HG03469 (cell line): Measurements from ENCODE around the gene CCDC51.

Experiments used
- ATAC-seq: cut with Tn5 transposase; IDR thresholded peaks from one replicate; pipeline ENCODE4 v1.9.1; 2021; ENCODE audit warnings: mild to moderate bottlenecking, moderate library complexity, moderate number of reproducible peaks; ENCODE audit not compliant: unreplicated experiment

The CCDC51 gene

DNA sequence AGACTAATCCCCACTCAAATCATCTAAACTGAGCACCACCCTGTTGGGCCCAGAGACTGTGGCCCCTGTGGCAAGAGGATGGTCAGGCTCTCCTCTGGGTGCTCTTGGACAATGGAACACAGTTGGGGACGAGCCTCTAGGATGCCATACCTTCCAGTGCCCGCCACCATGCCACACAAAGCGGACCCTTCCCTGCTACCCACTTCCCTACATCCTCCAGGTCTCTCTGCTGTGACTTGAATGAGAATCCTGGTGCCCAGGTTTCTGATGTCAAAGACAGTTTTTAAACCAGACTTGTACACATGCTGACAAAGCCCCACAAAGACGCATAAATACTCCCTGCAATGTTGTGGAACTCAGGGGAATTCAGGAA is 4.7 kb downstream of the CCDC51 start:
- ATAC-seq, result no peak

DNA sequence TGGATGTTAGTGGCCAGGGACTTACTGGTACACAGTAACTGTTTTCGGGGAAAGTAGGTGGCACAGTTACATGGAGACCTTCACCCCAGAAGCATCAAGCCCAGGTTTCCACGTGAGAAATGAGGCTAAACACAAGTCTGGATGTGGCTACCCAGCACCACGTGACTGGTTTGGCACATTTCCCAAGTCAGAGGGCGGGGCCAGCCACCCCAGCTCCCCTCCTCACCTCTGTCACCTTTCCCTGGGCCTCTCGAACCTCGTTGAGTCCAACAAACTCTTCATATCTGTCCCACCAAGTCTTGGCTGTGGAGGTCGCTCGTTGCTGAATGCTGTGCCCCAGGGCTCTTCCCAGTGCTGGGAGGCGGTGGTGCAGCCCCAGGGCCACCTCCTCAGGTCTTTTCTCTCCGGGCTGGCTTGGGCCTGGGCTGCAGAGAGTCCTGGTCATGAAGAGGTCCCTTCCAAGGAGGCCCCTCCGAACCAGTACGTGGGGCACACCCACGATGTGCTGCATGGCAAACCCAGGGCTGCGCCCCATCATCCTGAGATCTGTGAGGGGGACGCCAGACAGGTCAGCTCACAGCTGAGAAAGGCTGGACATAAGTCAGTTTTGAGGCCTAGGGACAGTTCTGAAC is 5.2 kb downstream of the CCDC51 start:
- no peak for ATAC-seq

DNA sequence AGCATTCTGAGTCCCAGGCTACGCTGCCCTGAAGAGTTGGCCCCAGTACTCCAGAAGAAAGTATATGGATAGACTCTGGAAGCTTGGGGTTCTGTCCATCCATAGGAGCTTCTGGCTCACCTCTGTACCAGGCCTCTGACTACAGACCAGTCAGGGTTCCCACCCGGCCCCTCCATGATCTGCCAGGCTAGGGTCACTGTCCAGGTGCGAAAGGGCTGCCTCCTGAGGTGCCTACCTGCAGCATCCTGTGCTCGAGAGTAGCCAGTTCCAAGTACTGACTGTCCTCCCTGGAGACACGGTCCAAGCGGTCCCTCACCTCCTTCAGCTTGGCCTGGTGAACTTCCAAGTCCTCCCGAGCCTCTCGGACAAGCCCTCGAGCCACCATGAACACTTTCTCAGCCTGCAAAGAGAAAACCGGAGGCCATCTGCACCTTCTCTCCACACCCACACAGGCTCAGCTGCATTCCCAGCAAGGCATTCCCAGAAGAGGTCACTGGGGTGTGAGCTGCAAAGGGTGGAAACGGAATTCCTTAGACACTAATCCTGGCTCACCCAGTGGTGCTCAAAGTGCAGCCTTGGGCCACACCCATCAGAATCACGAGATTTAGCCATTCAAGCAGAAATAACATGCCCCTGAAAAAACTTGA is 6.3 kb downstream of the CCDC51 start:
- ATAC-seq, result no peak

DNA sequence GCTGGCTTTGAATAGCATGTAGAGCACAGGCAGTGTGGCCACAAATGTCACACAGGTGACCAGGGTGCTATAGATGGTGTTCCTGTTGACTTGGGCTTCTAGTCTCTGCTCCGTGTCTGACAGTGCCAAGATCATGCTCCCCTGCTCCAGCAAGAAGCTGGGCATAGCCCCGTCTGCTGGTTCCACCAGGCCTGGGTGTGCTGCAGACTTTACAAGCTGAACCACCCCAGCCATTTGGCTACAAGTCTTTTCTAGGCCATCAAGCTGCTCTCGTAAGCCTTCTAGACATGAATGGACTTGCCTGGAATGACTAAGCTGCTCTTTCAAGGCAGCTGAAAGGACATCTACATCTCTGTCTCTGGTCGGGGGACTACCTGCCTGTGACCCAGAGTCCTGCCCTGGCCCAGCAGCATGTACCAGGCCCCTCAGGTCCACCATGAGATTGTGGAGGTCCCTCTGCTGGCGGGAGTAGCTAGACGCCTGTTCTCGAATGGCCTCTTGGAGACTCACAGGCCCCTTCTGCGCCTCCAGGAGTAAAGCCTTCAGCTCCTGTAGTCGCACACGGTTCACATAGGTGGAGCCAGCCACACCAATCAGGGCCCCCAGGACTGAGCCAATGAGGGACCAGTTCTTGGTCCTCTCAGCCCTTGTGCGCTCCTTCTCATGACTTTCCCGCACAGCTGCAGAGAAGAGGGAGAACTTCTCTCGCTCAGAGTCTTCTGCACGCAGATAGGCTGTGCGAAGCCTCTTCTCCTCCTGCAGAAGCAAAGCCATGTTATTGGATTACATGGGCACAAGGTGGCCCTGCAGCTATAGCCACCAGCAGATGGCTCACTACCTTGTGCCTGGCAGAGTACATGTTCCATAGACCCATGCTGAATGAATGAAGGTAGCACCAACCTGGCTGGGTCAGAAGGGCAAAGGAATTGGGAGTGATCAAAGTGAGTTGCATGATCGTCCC is 7.2 kb downstream of the CCDC51 start:
- no peak for ATAC-seq

GRCh38 chr3:48431224-48432029 is 8.5 kb downstream of the CCDC51 start:
- no peak for ATAC-seq

- no peak for ATAC-seq
Measured at GRCh38 chr3:48430708-48431101, 9.2 kb downstream of the CCDC51 start.

DNA sequence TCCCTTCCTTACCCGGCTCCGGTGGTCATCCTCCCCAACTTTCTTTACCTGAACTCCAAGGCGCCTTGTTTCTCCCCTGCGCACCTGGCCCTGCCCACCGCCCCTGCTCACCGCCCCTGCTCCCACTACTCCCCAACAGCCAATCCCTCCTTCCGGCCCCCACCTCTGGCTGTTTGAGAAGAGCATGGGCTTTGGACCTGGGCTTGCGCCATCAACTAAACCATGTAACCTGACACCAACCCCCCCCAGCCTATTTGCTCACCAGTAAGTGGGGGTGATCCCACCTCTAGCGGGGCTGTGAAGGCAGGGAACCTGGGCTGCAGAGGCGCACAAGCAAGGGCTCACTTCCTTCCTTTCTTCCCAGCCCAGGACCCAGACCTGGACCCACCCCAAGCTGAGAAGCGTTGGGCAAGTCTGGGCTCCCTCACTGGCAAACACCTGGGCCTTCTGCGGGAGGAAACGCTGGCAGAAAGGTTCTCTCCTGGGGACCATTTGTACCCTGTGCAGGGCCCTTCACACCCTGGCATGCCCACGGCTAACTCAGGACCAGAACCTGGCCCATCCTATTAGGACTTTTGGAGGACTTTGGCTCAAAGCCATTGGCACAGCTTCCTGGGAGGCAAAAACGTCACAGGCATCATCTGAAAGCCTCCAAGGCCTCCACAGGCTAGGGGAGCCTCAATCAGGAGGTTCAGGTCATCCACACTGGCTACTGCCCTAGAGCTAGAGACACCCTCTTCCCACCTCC is 9.8 kb downstream of the CCDC51 start, which contains the start of gene PLXNB1:
Gene PLXNB1 (minus strand): TSS at position 127 of the 748 bp plus-strand sequence. CDS start 5,475 bp downstream, outside the sequence.
- no peak for ATAC-seq

DNA sequence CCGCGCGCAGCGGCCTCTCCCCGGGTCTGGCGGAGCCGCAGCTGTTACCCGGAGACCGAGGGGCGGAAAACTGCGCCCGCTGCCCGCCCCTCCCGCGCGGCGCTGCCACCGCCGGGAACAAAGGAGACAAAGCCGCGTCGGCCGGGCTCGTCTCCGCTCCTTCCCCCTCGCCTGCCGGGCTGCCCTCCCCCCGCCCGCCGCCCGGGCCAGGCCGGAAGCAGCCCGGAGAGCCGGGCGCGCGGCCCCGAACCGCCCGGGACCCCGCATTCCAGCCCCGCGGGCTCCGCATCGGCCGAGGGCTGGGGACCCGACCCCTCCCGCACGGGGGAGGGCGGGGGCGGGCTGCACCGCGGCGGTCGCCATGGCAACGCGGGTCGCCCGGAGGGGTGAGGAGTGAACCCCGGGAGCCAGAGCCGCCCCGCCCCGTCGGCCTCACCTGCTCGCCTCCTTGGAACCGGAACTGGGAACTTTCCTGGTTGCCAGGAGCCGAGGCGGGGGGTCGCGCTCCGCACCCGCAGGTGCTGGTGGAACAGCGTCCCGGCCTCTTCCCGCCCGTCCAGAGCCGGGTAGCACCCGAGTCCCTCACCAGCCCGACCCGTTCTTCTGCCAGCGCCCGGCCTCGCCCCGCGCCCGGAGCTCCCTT is 10.5 kb downstream of the CCDC51 start:
- ATAC-seq, result no peak

DNA sequence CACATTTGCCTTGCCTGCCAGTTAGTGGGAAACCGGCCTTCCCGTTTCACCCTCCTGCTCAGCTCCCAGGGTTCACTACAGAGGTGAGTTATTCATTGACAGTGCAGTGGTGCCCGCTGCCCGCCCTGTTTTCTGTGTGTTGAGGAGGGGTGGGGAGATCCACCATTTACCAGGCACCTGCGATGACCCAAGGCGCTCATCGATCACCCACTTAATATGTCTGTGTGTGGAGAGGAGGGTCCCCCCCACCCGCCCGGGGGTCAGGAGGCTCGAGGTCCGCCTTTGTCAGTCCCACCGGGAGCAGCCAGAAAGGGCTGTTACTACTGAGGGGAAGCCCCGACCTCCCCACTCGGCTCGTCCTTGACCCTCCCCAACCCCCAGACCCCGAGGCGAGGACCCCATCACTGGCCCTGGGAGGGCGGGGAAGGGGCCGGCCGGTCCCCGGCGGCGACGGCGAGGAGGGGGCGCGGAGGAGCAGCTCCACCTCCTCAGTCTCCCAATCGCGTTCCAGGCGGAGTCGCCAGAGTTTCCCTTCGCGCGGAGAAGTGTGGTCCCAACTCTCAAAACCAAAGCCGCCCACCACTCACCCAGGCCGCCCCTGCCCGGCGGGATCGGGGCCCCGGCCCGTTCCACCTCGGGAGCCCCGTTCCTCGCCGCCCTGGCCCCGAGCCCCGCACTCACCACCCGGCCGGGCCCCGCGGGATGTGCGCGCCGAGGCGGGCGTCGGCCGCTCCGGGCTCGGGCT is 11.2 kb downstream of the CCDC51 start:
- no peak for ATAC-seq

GRCh38 chr3:48428088-48428571 is 11.8 kb downstream of the CCDC51 start:
- no peak for ATAC-seq

DNA sequence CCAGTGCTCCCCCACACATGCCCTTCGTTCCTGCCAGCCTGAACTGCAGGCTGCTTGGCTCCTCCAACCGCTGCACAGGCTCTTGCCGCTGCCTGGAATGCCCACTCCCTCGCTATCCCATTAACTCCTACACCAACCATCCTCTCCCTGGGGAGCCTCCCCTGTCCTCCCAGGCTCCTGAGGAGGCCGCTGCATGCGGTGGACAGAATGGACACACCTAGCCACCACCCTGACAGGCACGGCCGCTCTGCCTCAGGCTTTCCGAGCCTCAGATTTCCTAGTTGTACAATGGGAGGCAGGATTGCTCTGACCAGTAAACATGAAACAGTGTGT is 12.3 kb downstream of the CCDC51 start:
- ATAC-seq, result no peak

DNA sequence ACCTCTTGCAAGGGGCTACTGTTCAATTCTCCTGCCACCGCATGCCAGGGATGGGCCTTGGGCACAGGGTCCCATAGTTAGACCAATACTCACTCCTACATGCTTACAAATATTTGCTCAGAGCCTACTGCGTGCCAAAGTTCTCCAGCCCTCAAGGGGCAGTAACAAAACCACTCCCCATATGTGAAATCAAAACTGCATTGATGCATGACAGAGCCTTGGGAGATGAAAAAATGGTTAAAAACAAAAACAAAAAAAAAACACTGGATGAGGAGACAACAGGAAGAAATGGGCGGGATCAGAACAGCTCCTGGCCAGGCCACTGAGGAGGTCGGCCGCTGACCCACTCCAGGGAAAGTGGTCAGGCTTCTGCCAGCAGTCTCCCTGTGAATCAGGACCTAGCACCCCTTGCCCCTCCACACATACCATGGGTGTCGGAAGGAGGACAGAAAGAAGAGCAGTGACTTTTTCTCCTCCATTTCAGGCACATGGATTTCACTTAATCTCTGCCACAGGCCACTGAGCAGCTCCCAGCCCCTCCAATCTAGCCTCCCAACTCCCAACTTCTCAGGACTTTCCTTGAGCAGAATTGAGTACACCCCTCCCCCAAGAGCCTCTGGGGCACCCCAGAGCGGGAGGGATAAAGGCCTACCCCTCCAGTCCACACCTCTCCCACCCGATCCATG is 12.8 kb downstream of the CCDC51 start:
- ATAC-seq, result no peak

- ATAC-seq, result no peak
Measured at GRCh38 chr3:48426401-48426909, 13.5 kb downstream of the CCDC51 start.

- ATAC-seq, result no peak
Measured at GRCh38 chr3:48425281-48425812, 14.6 kb downstream of the CCDC51 start.

DNA sequence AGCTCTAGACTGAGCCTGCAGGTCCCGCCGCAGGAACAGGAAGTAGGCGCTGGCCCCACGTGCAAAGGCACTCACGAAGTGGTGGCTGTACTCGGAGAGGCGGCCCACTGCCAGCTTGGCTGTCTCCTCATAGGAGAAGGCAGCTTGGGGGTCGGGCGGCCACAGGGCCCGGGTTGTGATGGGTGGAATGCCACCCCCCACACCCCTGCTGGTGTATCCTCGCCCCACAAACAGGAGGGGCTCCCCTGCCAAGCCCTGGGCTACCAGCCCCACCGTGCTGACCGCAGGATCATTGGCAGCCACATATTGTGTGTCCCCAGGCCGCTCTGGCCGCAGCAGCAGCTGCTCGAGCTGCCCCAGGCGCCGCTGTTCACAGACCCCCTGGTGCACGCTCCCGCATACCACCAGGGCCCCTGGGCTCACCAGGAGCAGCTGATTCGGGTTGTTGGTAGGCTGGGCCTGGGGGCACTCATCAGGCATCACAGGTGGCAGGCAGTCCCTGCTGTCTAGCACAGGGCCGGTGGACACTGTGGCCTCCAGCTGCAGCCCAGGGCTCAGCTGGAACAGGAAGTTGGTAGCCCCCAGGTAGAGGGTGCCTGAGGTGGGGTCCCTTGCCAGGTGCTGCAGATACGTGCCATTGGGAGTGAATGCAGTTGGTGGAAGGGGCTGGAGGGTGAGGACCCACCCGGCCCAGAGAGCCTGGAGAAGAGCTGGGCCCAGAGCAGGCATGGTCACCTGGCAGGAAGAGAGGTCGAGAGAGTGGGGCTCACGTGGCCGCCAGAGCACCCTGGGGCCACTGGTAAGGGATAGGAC is 15.8 kb downstream of the CCDC51 start:
- no peak for ATAC-seq

DNA sequence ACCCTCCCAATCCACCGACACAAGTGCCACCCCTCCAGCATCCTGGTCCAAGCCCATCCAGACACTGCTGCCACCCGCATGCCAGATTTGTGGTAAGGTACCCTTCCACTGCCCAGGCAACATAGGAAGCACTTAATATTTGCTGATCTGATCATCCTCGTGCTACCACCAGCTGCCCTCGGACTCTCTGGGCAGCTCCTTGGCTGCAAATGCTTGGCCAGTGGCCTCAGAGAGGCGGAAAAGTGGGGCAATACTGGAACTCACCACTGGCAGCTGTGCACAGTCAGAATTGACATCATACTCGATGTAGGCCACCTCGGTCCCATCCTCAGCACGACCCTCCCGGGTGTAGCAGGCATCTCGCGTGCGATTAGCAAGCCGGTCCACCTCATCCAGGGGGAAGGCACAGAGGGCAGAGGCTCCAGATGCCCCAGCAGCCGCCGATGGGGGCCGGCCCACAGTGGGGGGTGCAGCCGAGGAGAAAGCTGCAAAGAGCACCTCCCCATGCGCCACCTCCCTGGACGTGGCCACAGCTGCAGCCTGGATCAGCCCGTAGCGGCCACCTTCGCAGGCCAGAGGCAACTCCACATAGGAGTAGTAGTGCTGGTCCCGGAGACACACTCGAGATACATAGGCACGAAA is 16.6 kb downstream of the CCDC51 start:
- ATAC-seq, result no peak

DNA sequence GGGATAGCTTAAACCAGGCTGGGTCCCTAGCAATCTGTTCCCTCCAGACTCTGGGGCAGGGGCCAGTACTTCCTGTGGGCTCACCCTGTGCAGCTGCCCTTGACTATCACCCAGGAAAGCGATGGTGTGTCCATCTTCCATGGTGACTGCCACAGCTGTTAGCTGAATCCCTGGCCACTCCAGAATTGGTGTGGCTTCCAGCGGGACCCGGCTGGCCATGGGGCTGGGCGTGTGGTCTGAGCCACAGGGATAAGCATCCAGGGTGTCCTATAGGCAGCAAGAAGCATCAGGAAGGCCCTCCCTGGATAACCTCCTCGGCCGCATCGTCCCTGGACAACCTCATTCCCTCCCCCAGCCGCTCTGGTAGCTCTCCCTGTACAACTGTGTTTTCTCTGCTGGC is 17.2 kb downstream of the CCDC51 start:
- no peak for ATAC-seq
